Fibroblast of lung (primary cell): ENCODE measurements around the gene USP36. TPM values are rescaled to one million over a fixed set of nuclear protein-coding genes. Genes with fewer than 3 reads are reported as not detected.
A peak's percentile ranks its signal among the peaks of the same experiment; 100 is the strongest.

Source experiments
- DNase-seq, 2 donors: peaks; one replicate each; pipeline versions ENCODE4 v3.0.0 to v3.0.0-alpha.2; 2010; ENCODE audit warnings: low read depth in 2 of 2
- H2AFZ ChIP-seq: 2 replicates; pipeline ENCODE4 v1.5.1; 2012; ENCODE audit warnings: low read length, control low read depth, inconsistent platforms
- H3K27ac ChIP-seq: 2 replicates; pipeline ENCODE4 v1.5.1; 2011; ENCODE audit warnings: low read length, control low read depth; ENCODE audit not compliant: insufficient read depth
- H3K27me3 ChIP-seq: 2 replicates; pipeline ENCODE4 v1.5.1; 2011; ENCODE audit warnings: mild to moderate bottlenecking, low read length; ENCODE audit not compliant: control insufficient read depth, insufficient read depth
- H3K36me3 ChIP-seq: 2 replicates; pipeline ENCODE4 v1.5.1; 2011; ENCODE audit warnings: low read length; ENCODE audit not compliant: control insufficient read depth, insufficient read depth
- H3K4me1 ChIP-seq: 2 replicates; pipeline ENCODE4 v1.5.1; 2011; ENCODE audit warnings: low read length; ENCODE audit not compliant: control insufficient read depth, insufficient read depth; ENCODE audit errors: extremely low read depth
- H3K4me2 ChIP-seq: 2 replicates; pipeline ENCODE4 v1.5.1; 2011; ENCODE audit warnings: low read length, control low read depth; ENCODE audit not compliant: insufficient read depth; ENCODE audit errors: extremely low read depth
- H3K4me3 ChIP-seq, 4 experiments: fragments of 200-600 bp in 1 of 4; sonication (generic) in 1 of 4; replicated peaks in 1 of 4; 2 replicates each; pipeline ENCODE4 v1.5.1; 2011 to 2016; ENCODE audit warnings: low read length in 4 of 4, low read depth in 3 of 4, mild to moderate bottlenecking in 3 of 4, control low read depth in 2 of 4, inconsistent platforms in 1 of 4, mixed read lengths in 1 of 4; ENCODE audit not compliant: insufficient read depth in 1 of 4; ENCODE audit errors: control extremely low read depth in 1 of 4
- H3K79me2 ChIP-seq: 2 replicates; pipeline ENCODE4 v1.5.1; 2012; ENCODE audit warnings: mild to moderate bottlenecking, low read length, inconsistent platforms; ENCODE audit not compliant: control insufficient read depth, insufficient read depth
- H3K9ac ChIP-seq: 2 replicates; pipeline ENCODE4 v1.5.1; 2011; ENCODE audit warnings: mild to moderate bottlenecking, low read length, control low read depth; ENCODE audit not compliant: insufficient read depth
- H3K9me3 ChIP-seq: 2 replicates; pipeline ENCODE4 v1.5.1; 2012; ENCODE audit warnings: low read depth, low read length; ENCODE audit not compliant: control insufficient read depth, insufficient read depth
- H4K20me1 ChIP-seq: 2 replicates; pipeline ENCODE4 v1.5.1; 2011; ENCODE audit warnings: low read length; ENCODE audit not compliant: control insufficient read depth, insufficient read depth; ENCODE audit errors: extremely low read depth
- EZH2 ChIP-seq: IDR thresholded peaks from 2 replicates; pipeline ENCODE4 v1.5.1; 2012; ENCODE audit warnings: low read length, control low read depth, mild to moderate bottlenecking; ENCODE audit errors: missing control alignments
- polyA plus RNA-seq, 2 donors: library from polyadenylated mRNA; depleted of rRNA in 1 of 2; stranded (reverse) in 1 of 2; unstranded in 1 of 2; fragments of >200 nt; gene quantifications; 2 replicates each; pipeline ENCODE4 v1.2.1, GENCODE V29; 2011 to 2012; ENCODE audit warnings: missing spikeins in 1 of 2
- total RNA-seq: library from RNA; depleted of rRNA; stranded (reverse); fragments of >200 nt; gene quantifications from 2 replicates; pipeline ENCODE4 v1.2.1, GENCODE V29; 2014
- TF ChIP-seq, protein P1 (sequence below), 2 donors: IDR thresholded peaks in 1 of 2; conservative IDR thresholded peaks in 1 of 2; 1 replicate in 1 of 2; 2 replicates in 1 of 2; pipeline ENCODE4 v1.5.1; 2011 to 2012; ENCODE audit warnings: low read length in 2 of 2, control low read depth in 1 of 2, inconsistent platforms in 1 of 2, low read depth in 1 of 2, mild to moderate bottlenecking in 1 of 2

Gene USP36
- total and polyA plus RNA-seq, 2 donors (not counting 1 experiment from before 2014, with no cell fraction given): 15.4 to 18.3 TPM

DNA sequence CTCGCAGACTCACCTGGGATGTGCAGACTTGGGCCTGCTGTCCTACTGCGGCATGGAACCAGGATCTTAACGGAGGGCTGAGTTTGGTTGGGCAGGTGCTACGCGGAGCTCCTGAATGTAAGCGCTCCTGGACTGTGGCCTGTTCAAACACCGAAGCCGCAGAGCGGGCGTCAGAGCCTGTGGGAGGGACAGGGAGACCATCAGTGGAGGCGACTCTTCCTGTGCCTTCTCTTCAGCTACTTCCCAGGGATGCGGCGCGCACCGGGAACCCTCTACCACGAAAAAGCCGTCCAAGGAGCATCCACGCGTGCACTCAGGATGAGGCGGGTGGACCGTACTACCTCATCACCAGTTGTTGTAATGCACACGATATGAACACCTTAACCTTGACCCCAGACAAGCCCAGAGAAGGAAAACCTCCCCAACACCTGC is 2.0 kb downstream of the USP36 start:
- Histone ChIP-seq H3K36me3 (peaks cover 21% of the 10 kb centered on the region), H4K20me1 (peaks cover 2% of the 10 kb centered on the region), H3K79me2 (peaks cover 39% of the 10 kb centered on the region), H3K4me2 (peak overlapping the region; percentile 95), H3K27me3 (no peaks in the 10 kb centered on the region), H3K27ac (peak overlapping the region; percentile 97), H3K9ac (no peak overlapping the region), H3K9me3 (no peaks in the 10 kb centered on the region), H3K4me1 (peaks cover 13% of the 10 kb centered on the region), H2AFZ (no peak overlapping the region), H3K4me3 (peak overlapping the region; percentile 40 to 91 (median 82))
- no peak for DNase-seq
- TF ChIP-seq, protein P1, sequence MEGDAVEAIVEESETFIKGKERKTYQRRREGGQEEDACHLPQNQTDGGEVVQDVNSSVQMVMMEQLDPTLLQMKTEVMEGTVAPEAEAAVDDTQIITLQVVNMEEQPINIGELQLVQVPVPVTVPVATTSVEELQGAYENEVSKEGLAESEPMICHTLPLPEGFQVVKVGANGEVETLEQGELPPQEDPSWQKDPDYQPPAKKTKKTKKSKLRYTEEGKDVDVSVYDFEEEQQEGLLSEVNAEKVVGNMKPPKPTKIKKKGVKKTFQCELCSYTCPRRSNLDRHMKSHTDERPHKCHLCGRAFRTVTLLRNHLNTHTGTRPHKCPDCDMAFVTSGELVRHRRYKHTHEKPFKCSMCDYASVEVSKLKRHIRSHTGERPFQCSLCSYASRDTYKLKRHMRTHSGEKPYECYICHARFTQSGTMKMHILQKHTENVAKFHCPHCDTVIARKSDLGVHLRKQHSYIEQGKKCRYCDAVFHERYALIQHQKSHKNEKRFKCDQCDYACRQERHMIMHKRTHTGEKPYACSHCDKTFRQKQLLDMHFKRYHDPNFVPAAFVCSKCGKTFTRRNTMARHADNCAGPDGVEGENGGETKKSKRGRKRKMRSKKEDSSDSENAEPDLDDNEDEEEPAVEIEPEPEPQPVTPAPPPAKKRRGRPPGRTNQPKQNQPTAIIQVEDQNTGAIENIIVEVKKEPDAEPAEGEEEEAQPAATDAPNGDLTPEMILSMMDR (conservative IDR thresholded peaks at IDR 0.05 in 1 of 2, IDR thresholded peaks at IDR 0.05 in 1 of 2; ENCODE audit: low read depth in 1 of 2, low read length in 2 of 2): no peak
- TF ChIP-seq EZH2: no peak

DNA sequence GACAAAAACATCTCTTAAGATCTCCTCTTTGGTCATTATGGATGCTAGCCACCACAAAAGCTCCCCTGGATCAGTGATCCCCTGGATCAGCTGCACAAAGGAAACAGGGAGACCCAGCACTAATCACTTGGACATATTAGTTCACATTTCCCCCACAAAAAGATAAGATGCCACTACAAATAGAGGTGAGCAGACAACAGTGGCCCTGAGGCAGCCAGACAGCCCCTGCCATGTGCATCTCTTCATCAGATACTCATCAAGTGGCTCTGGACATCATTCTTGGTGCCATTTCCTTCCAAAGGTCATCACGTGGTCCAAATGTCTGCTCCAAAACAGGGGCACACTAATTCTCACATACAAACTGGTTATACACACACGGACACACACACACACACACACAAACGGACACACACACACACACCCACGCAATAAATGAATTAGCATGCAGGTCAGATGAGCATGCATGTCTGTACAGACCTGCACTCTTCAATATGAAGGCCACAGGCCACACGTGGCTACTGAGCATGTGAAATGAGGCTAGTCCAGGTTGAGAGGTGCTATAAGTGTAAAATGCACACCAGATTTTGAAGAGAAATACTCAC is 4.1 kb downstream of the USP36 start:
- H3K79me2 ChIP-seq: peaks cover 45% of the 10 kb centered on the region
- H3K9ac ChIP-seq: no peak overlapping the region
- no peak for TF ChIP-seq EZH2
- TF ChIP-seq, protein P1 (conservative IDR thresholded peaks at IDR 0.05 in 1 of 2, IDR thresholded peaks at IDR 0.05 in 1 of 2; ENCODE audit: low read depth in 1 of 2, low read length in 2 of 2): no peak
- no peak overlapping the region for H3K27ac ChIP-seq
- no peak overlapping the region for H3K4me2 ChIP-seq
- H3K4me3 ChIP-seq: no peak overlapping the region
- H3K36me3 ChIP-seq: peaks cover 26% of the 10 kb centered on the region
- H3K4me1 ChIP-seq: peaks cover 12% of the 10 kb centered on the region
- no peaks in the 10 kb centered on the region for H3K9me3 ChIP-seq
- H4K20me1 ChIP-seq: peaks cover 2% of the 10 kb centered on the region
- DNase-seq: no peak
- H2AFZ ChIP-seq: no peak overlapping the region
- no peaks in the 10 kb centered on the region for H3K27me3 ChIP-seq

DNA sequence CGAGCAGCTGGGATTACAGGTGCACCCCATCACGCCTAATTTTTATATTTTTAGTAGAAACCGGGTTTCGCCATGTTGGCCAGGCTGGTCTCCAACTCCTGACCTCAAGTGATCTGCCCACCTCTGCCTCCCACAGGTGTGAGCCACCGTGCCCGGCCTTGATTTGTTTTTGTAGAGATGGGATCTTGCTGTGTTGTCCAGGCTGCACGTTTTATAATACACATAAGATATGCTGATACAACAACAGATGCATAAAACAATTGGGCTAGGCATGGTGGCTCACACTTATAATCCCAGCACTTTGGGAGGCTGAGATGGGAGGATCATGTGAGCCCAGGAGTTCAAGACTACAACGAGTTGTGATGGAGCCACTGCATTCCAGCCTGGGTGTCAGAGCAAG is 6.0 kb downstream of the USP36 start:
- Histone ChIP-seq H3K36me3 (peaks cover 33% of the 10 kb centered on the region), H3K79me2 (peaks cover 49% of the 10 kb centered on the region), H2AFZ (no peak overlapping the region), H3K9ac (no peak overlapping the region), H3K27ac (no peak overlapping the region), H3K4me1 (peaks cover 10% of the 10 kb centered on the region), H3K9me3 (no peaks in the 10 kb centered on the region), H3K27me3 (no peaks in the 10 kb centered on the region), H3K4me2 (no peak overlapping the region), H3K4me3 (no peak overlapping the region), H4K20me1 (peaks cover 2% of the 10 kb centered on the region)
- no peak for TF ChIP-seq EZH2
- TF ChIP-seq, protein P1 (conservative IDR thresholded peaks at IDR 0.05 in 1 of 2, IDR thresholded peaks at IDR 0.05 in 1 of 2; ENCODE audit: low read depth in 1 of 2, low read length in 2 of 2): no peak
- DNase-seq: no peak
